T1000 (cell line): ENCODE measurements around the gene ALK.
"Not testable (repeated sequence)": the region's sequence is repeated elsewhere in the genome, so short reads cannot be mapped to it uniquely, and the experiment has no call there.

Source experiments
- DNase-seq: peaks from one replicate; lab custom pipeline; 2025; ENCODE audit warnings: mixed read lengths; lab: John Stamatoyannopoulos, UW

Gene ALK

DNA sequence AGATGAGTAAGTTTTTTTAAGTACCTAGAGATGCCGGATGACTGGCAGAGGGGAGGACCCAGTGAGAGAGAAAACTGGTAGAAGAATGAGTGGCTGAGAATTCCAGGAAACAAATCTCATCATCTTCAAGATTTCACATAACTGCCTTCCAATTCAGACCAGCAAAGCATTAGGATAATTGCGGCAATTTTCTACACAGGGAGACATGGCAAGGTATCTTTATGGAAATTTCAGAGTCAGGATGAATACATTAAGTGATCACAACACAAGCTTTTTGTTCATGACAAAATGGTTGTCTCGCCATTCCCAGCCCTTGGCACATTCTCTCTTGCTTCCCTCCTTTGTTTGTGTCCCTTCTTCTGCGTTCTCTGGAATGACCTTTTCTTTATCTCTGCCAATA lies 82.1 kb downstream of the ALK start:
- no peak for DNase-seq

DNA sequence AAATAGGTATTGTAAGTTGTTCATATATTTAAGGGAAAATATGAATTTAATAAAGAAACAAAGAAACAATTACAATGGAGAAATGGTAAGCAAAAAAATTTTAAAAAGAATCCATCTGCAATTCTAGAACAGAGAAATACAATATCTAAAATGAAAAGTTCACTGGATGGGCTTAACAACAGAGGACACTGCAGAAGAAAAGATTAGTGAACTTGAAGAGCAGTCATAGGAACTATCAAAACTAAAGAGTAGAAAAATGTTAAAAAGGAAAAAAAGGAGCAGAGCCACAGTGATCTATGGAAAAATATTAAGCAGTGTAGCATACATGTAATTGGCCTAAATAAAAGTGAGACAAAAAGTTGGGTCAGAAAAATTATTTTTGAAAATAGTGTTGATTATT lies 83.5 kb downstream of the ALK start:
- DNase-seq, result no peak

DNA sequence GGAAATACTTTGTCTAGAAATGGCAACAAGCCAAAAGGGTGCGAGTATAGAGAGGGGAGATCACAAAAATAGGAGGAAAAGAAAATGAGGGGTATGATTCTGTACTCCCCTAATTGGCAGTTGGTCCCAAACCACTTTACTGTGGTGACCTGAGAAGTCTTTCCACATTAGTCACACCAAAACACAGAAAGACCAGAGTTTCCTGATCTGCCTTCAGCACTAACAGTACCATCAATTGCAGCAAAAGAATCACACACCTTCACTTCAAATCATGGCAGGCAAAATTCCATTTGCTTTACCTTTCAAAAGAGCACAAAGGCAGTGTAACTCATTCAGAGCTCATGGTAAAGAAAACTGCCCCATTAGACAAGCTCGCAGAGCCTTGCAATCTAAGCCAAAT lies 86.8 kb downstream of the ALK start:
- DNase-seq, result no peak

DNA sequence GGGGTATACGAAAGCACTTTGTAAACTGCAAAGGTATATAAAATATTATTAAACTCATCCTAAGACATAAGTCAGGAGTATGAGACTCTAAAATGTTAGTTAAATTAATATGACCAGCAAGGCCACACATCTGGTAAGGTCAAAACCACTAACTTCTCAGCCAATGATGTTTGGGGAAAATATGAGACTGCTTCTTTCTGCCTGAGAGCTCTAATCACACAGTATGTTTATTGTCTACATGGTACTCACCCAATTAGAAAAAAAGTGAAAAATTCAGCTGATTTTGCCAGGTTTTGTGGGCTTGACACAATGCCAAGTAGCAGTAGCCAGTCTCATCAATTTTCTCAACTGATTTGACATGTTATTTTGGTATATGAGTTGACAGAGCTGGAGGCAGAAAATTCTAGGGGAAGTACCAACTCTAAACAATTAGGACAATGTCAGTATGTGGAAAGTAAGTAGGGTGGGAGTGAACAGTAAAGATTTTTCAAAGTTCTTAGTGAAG lies 87.3 kb downstream of the ALK start:
- no peak for DNase-seq

DNA sequence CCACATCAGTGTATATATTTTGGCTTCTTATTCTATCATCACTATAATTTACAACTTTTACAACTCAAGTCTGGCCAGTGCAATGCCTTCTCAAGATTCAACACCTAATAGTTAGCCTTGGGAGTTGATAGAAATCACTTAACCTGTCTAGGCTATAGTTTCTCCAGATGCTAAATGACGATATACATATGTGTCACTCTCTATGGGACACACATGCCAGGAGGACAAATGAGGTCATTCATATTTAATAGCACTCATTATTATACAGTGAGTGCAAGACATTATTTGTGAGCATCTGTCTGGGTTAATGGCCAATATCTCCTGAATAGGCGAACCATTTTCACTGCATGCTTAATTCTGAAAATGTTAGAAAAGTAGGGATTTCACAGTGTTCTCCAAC lies 89.8 kb downstream of the ALK start:
- DNase-seq, result no peak

DNA sequence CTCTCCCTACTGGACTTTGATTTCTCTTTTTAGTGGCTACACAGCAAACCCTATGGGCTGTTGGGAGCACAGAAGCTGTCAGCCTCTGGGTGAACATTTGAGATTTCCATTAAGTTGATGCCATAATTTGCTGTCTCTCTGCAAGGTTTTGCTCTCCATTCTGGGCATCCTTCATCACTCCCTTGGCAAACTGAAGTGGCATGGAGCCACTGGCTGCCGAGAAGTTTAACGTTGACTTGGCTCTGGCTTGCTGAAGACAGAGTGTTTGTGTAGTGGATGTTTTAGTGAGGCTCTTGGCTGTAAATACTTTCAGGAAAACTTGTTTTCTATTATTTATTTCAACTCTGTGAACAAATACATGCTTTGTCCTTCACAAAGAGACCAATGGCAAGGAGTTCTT lies 91.5 kb downstream of the ALK start:
- no peak for DNase-seq

DNA sequence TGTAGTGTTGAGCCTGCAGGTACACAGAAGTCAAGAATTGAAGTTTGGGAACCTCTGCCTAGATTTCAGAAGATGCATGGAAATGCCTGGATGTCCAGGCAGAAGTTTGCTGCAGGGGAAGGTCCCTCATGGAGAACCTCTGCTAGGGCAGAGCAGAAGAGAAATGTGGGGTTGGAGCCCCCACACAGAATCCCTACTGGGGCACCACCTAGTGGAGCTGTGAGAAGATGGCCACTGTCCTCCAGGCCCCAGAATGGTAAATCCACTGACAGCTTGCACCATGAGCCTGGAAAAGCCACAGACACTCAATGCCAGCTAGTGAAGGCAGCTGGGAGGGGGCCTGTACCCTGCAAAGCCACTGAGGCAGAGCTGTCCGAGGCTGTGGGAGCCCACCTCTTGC lies 97.2 kb downstream of the ALK start:
- DNase-seq, result not testable (repeated sequence)

DNA sequence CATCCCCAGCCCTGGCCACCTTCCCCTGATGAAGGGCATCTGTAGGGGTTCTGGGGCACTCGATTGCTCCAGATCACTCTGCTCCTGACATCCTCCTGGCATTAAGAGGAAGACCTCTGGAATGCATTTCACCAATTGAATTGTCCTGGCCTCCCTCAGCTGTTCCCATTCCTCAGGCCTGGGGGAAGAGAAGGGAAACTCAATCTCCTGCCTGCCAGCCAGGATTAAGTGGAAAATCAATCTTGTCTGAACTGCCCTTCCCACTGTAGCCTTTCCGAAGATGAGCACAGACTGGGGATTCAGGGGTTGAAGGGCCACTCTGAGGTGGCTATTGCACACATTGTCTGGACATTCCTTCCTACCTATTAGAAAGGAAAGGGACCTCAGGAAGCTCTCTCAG lies 99.8 kb downstream of the ALK start:
- no peak for DNase-seq

DNA sequence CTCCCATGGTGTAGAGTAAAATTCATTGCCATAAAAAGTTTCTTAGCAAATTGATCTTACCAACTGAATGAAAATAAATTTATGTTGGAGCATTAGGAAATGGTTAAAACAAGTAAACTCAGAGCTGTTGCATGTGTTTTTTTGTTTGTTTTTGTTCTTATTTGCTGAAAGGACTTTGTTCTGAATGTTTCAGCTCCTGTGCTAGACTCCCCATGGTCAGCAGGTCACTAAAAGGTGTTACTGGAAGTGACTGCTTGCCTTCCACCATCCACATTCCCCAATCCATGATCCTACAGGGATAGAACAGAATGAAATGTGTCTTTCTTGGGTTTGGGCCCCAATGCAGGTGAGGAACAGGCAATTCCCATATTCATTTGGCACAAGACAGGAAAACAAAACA lies 101.8 kb downstream of the ALK start:
- no peak for DNase-seq

DNA sequence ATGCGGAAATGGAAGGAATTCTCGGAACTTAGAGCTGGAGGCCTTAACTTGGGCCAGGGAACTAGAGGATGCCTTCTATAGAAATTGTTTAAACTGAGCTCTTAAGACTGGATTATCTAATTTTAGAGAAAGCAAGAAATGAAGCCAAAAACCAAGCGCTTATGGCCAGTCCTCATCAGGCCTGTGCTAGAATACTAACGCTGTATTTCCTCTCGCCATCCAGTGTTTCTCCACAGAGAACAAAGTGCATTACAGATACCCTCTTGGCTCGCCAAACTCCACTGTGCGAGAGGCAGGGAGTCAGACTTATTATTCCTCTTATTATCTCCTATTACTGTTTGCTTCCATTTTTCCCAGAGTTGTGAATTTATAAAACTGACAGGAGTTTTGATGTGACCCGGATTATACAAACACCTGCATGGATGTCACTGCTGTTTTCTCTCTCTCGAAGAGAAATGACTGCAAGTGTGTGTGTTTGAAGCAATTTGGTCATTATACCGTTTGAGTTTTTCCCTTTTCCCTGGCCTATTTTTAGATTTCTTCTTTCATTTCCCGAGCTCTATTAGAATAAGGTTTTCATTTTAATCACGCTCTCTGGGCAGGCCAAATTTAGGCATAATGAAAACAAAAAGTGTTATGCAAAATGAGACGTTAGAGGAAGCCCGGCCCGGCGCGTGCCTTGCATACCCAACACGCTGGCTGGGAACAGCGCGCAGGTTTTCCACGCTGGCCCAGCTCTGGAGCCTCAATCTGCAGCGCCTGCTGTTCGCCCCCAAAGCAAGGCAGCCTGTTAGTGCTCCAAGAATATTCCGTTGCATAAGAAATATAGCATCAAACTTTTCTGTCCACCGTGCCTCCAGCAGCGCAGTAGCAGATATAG lies 103.3 kb downstream of the ALK start:
- DNase-seq, result no peak

DNA sequence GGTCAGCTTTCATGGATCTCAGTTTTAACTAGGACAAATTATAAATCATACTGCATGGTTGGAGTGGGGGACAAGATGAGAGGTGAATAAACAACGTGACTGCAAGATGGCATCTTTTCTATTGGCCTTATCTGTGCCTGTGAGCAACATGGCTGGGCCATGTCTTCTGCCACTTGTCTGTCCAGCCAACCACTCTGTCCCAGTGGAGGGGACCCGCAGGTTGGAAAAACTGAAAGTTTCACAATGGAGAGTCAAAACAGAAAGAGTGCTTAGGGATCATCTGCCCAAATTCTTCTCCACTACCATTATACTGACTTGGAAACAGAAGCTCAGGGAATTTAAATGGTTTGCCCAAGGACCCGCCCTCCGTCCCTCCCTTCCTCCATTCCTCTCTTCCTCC lies 104.1 kb downstream of the ALK start:
- no peak for DNase-seq

DNA sequence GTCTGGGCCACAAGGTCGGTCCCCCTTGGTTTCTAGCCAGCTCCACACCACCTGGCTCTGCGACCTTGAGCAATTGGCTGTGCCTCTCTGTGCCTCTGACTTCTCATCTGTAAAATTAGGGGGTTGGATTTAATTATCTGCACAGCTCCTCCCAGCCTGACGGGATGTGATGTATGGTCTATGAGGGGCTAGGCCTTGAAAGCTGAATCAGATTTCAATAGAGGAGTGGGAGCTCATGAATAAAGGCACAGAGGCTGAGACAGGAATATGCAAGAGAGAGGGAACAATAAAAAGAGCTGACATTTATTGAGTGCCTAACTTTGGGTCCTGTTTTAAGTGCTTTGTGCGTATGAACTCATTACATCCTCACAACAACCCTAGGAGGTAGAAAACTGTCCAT lies 104.7 kb downstream of the ALK start:
- no peak for DNase-seq

DNA sequence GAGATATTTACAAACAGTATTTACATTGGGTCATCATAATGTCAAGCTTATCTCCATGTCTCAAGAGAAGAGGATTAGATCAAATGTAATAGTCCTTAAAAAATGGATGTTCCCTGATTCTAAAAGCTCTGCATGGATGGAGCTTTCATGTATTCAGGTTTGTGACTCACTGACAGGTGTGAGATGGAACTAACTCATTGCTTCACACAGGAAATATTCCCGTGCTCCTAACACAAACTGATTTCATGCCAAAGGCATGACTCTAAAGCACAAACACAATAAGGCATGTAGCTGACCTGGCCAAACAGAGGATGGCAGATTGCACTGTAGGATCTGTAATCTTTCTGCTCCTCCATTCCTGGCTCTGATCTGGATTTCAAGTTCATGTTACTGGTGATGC lies 110.0 kb downstream of the ALK start:
- no peak for DNase-seq

DNA sequence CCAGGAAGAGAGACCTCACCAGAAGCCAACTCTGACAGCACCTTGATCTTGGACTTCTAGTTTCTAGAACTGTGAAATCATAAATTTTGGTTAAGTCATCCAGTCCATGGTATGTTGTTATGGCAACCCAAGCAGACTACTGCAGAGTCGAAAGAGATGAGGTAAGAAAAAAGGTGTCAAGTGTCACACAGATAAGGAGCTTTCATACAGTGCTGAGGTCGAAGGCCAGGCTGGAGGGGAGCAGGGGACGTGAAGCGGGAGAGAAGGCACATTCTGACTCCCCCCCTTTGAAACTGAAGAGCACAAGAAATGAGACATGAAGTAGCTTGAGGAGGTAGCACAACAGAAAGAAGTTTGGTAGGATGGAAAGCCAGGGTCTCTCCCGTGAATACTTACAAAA lies 110.4 kb downstream of the ALK start:
- no peak for DNase-seq

DNA sequence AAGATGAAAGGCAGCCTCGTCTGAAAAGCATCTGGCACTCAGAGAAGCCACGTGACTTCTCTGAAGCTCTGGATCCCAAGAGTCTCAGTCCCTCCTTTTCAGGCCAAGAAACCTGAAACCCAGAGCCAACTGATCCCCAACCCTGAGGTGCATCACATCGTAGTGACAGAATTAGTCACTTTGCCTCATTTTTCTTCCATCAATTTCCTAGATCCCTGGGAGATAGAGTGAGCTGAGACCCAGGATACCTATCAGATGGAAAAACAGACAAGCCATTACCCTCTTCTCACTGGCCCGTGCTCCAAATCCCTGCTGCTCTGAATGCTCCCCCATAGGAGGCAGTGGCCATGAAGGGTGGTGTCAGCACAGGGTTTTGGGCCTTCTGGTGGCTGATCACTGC lies 113.1 kb downstream of the ALK start:
- no peak for DNase-seq

DNA sequence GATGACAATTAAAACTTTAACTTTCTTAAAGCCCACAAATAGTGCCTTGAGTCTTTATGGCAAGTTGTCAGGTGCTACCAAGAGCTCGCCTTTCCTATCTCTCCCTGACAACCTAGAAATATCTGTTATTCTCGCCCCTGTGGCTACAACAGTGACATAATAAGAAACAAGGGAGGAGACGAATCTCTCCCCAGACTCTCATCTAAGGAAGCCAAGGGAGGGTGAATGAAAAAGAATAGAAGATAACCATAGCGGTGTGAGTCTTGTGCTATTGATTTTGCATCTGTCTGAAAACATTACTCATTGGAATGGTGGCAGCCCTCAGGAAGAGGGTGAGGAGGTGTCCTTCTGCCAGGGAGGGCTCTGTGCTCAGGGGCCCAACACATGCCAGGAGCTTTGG lies 114.3 kb downstream of the ALK start:
- DNase-seq, result no peak

DNA sequence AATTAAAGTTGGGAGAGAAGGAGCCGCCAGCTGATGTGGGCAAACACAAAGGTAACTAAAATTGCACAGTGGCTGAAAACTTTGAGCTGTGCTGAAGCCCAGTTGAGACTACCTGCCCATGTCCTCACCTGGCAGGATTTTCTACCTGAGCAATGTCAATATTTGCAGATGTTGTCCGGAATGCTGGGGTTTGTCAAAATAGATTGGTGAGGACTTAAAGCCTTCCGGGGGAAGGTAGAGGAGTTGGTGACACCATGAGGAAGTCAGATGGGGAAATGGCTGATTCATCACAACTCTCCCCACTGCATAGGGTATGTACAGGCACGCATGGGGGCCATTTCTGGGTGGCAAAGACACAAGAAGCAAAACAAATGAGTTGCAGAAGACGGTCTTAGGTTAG lies 114.9 kb downstream of the ALK start:
- no peak for DNase-seq

DNA sequence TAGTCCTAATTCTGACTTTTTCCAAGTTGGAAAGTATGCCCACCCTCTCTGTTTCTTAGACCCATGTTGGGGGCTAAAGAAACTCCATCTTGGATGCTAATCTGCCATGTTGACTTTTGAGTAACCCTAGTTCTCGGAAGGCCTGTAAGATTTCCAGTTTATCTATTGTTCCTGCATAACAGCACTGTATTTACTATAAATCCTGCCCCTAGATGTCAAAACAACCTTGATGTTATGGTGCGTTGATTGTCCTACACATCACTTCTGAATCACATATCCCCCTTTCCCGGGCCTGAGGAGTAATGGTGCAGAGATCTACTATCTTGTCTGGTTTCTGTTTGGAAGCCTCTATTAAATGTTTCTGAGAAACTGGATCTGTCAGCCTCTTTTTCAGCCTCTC lies 116.7 kb downstream of the ALK start:
- DNase-seq, result no peak

DNA sequence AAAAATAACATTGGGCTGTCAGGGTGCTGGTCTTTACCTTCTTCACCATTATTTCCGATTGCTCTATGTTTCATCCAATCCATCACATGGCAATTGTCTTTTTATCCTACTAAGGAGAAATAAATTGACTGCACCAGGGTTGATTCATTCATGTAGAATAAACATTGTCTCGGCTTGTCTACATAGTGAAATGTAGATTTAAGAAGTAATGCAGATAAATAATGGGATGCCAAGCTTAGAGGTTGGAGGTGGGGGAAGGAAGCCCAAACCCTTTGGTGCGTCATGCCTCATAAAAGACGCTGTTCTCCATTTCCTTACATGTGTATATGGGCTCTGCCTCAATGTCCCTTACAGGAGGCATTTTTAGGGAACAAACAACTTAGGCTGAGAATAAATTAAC lies 117.8 kb downstream of the ALK start:
- no peak for DNase-seq

DNA sequence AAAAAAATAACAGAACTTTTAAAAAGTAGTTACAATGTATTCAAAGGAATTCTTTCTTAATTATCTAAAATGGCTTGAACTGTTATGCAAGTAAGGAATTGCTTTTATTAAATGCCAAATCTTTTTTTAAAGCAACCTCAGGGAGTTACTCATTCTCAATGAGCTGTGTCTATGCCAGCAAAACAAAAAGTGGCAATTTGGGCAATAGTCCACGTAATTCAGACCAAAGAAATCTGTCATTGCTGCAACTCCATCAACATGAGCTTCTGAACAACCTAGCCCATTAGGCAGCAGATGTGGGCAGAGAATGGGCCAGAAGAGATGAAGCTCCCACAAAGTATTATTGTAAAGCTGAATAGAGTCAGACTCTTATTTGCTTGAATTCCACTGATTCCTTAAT lies 118.4 kb downstream of the ALK start:
- no peak for DNase-seq

DNA sequence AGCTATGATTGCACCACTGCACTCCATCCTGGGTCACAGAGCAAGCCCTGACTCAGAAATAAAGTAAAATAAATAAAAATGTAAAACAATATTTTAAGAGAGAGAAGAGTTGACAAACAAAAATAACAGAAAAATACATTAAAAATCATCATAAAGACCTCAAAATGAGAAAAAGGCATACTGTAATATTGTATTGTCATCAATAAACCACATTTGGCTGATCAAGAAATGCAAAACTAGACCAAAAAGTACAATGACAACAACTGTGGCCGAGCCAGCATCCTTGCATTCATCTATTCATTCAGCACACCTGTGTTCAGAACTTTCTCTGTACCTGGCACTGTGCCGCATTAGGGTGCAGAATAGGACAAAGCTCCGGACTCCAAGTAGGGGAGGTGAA lies 121.8 kb downstream of the ALK start:
- DNase-seq, result no peak

DNA sequence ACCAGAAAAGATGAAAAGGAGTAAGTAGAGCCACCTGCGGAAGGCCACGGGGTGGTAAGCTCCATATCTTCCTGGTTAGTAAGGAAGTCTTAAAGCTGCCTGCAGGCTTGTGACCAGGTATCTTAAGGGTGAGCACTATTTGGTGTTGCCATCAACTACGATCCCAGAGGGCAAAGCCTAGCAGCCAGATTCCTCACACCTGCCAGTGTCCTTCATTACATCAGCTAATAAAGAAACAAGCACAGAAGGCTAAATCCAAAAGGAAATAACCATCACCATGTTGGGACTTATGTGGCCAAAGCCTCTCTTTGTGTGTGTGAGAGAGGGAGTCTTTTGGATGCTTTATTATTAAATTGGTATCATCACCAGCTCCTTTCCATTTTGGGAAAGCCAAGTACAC lies 123.5 kb downstream of the ALK start:
- no peak for DNase-seq

DNA sequence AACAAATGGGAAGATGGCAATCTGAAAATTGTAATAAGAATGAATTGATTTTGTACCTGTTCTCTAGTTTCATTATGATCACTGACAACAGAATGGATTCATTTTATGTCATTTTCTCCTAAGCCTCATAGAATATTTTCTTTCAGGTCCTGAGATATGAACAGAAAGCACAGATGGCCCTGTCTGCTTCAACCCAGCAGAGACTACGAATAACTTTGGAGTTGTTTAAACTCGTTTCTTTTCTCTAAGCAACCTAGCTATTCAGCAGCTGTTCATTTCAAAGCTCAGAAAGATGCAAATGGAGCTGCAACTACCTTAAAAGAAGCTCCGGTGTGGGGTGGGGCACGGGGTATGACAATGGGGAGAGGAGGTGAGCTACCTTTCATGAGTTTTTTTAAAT lies 124.9 kb downstream of the ALK start:
- no peak for DNase-seq

DNA sequence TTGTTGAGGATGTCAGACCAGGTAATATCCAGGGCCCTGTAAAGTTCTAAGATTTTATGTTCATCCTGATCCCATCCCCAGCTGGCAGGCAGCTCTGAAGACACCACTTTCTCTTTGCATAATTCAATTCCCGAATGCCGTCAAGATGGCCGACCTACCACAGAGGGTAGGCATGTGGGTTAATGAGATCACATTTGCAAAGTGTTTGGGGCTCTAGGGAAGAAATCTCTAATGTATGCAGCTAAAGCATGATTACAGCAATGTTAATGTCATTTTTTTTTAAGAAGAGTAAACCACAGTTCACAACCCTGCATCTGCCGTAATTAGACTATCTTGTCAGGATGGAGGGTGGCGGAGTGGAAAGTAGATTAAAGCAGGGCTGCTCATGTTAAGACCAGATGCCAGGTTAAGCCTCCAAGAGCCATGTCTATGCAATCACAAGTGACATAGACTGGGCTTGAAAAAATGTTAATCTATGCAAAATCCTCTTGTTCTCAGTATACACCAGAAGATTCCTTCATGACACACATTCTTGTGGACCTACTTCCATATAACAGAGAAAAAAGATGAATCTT lies 131.4 kb downstream of the ALK start:
- DNase-seq, result no peak
